ENCODE measurements around the gene ATXN7. TPM values are rescaled to one million over a fixed set of nuclear protein-coding genes. Genes with fewer than 3 reads are reported as not detected.

Gene ATXN7
- total RNA-seq, 1 donor from 2014 or later = 19.8 TPM

- Mint-ChIP-seq H3K27me3 (no peaks in the 10 kb centered on the region), H3K9me3 (no peaks in the 10 kb centered on the region), H3K4me1 (ENCODE audit: unreplicated experiment) (peaks cover 10% of the 10 kb centered on the region), H3K27ac (peak overlapping the region; percentile 0), H3K4me3 (no peak overlapping the region), H3K36me3 (peaks cover 8% of the 10 kb centered on the region)
- TF ChIP-seq CTCF (conservative IDR thresholded peaks at IDR 0.05) = no peak
- no peak for DNase-seq (ENCODE audit: extremely low spot score, unreplicated experiment)
Measured at GRCh38 chr3:63847718-63848450, 15.8 kb upstream of the ATXN7 start.

GRCh38 chr3:63849175-63849574, 14.5 kb upstream of the ATXN7 start:
- Mint-ChIP-seq H3K4me1 (ENCODE audit: unreplicated experiment) (peaks cover 10% of the 10 kb centered on the region), H3K36me3 (peaks cover 4% of the 10 kb centered on the region), H3K27ac (no peak overlapping the region), H3K4me3 (no peak overlapping the region), H3K9me3 (no peaks in the 10 kb centered on the region), H3K27me3 (no peaks in the 10 kb centered on the region)
- TF ChIP-seq CTCF (conservative IDR thresholded peaks at IDR 0.05) = no peak
- DNase-seq (ENCODE audit: extremely low spot score, unreplicated experiment) = no peak

- peaks cover 16% of the 10 kb centered on the region for H3K4me1 Mint-ChIP-seq (ENCODE audit: unreplicated experiment)
- no peak overlapping the region for H3K4me3 Mint-ChIP-seq
- peaks cover 8% of the 10 kb centered on the region for H3K36me3 Mint-ChIP-seq
- no peak overlapping the region for H3K27ac Mint-ChIP-seq
- no peaks in the 10 kb centered on the region for H3K9me3 Mint-ChIP-seq
- no peaks in the 10 kb centered on the region for H3K27me3 Mint-ChIP-seq
- TF ChIP-seq CTCF (conservative IDR thresholded peaks at IDR 0.05) = no peak
- DNase-seq (ENCODE audit: extremely low spot score, unreplicated experiment) = no peak
Measured at GRCh38 chr3:63851287-63851686, 12.4 kb upstream of the ATXN7 start.

- no peaks in the 10 kb centered on the region for H3K9me3 Mint-ChIP-seq
- no peak for DNase-seq (ENCODE audit: extremely low spot score, unreplicated experiment)
- no peak overlapping the region for H3K4me3 Mint-ChIP-seq
- no peaks in the 10 kb centered on the region for H3K27me3 Mint-ChIP-seq
- peaks cover 11% of the 10 kb centered on the region for H3K4me1 Mint-ChIP-seq (ENCODE audit: unreplicated experiment)
- H3K27ac Mint-ChIP-seq = no peak overlapping the region
- peaks cover 8% of the 10 kb centered on the region for H3K36me3 Mint-ChIP-seq
- TF ChIP-seq CTCF (conservative IDR thresholded peaks at IDR 0.05) = no peak
Measured at GRCh38 chr3:63853106-63853505, 10.6 kb upstream of the ATXN7 start.

- Mint-ChIP-seq H3K4me3 (no peak overlapping the region), H3K36me3 (peaks cover 8% of the 10 kb centered on the region), H3K9me3 (no peaks in the 10 kb centered on the region), H3K27me3 (no peaks in the 10 kb centered on the region), H3K27ac (no peak overlapping the region), H3K4me1 (ENCODE audit: unreplicated experiment) (peaks cover 17% of the 10 kb centered on the region)
- no peak for TF ChIP-seq CTCF (conservative IDR thresholded peaks at IDR 0.05)
- DNase-seq (ENCODE audit: extremely low spot score, unreplicated experiment) = no peak
Measured at GRCh38 chr3:63855333-63855940, 8.2 kb upstream of the ATXN7 start.
